HUES48 (cell line): ENCODE results near the gene RNF220.

Source experiments
- H3K27ac ChIP-seq: one replicate; pipeline ENCODE4 v1.7.0; 2013; ENCODE audit warnings: low read depth, low read length, inconsistent platforms
- H3K27me3 ChIP-seq: 2 replicates; pipeline ENCODE4 v1.6.1; 2013; ENCODE audit warnings: mild to moderate bottlenecking, low read length; ENCODE audit not compliant: control insufficient read depth, insufficient read depth
- H3K36me3 ChIP-seq: 2 replicates; pipeline ENCODE4 v1.6.1; 2013; ENCODE audit warnings: low read length; ENCODE audit not compliant: control insufficient read depth, insufficient read depth
- H3K4me1 ChIP-seq: 2 replicates; pipeline ENCODE4 v1.6.1; 2013; ENCODE audit warnings: mild to moderate bottlenecking, low read length; ENCODE audit not compliant: control insufficient read depth, insufficient read depth
- H3K4me3 ChIP-seq: 2 replicates; pipeline ENCODE4 v1.5.1; 2013; ENCODE audit warnings: mild to moderate bottlenecking, low read depth, low read length
- H3K9ac ChIP-seq: 2 replicates; pipeline ENCODE4 v1.6.1; 2013; ENCODE audit warnings: mild to moderate bottlenecking, low read depth, low read length, moderate library complexity
- H3K9me3 ChIP-seq: 2 replicates; pipeline ENCODE4 v1.6.1; 2013; ENCODE audit warnings: low read length; ENCODE audit not compliant: control insufficient read depth, insufficient read depth

Gene RNF220

DNA sequence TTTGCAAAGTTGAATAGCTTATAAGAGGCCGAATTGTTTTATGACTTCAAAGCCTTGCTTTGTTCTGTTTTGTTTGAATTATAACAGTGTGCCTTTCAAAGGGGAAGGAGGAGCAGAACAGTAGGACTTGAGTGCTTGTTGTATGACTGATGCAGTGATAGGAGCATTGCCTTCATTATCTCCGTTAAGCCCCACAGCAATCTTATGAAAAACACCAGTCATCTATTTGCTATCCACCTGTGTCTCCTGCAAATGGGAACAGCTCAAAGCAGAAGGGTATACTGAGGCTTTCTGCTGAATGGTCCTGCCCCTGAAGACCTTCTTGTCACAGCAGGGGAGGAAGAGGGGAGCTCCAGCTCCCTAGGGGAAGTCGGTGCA is 127.5 kb downstream of the RNF220 start:
- H3K36me3 ChIP-seq, result no peaks in the 10 kb centered on the region
- peaks cover 46% of the 10 kb centered on the region for H3K4me1 ChIP-seq
- no peak overlapping the region for H3K9ac ChIP-seq
- H3K4me3 ChIP-seq, result no peak overlapping the region
- H3K27ac ChIP-seq, result peak overlapping the region; percentile 59
- no peaks in the 10 kb centered on the region for H3K27me3 ChIP-seq
- H3K9me3 ChIP-seq, result no peaks in the 10 kb centered on the region

- Histone ChIP-seq H3K4me1 (peaks cover 59% of the 10 kb centered on the region), H3K9ac (no peak overlapping the region), H3K27ac (no peak overlapping the region), H3K27me3 (no peaks in the 10 kb centered on the region), H3K9me3 (no peaks in the 10 kb centered on the region), H3K36me3 (no peaks in the 10 kb centered on the region), H3K4me3 (no peak overlapping the region)
Measured at GRCh38 chr1:44534771-44535170, 129.7 kb downstream of the RNF220 start.

GRCh38 chr1:44536357-44537209 is 131.5 kb downstream of the RNF220 start:
- Histone ChIP-seq H3K27ac (no peak overlapping the region), H3K9ac (no peak overlapping the region), H3K4me1 (peaks cover 69% of the 10 kb centered on the region), H3K27me3 (no peaks in the 10 kb centered on the region), H3K36me3 (no peaks in the 10 kb centered on the region), H3K4me3 (peak overlapping the region; percentile 13; the same call in 1 of the 2 replicates), H3K9me3 (no peaks in the 10 kb centered on the region)

- H3K27me3 ChIP-seq, result no peaks in the 10 kb centered on the region
- H3K4me1 ChIP-seq, result peaks cover 69% of the 10 kb centered on the region
- no peaks in the 10 kb centered on the region for H3K9me3 ChIP-seq
- no peak overlapping the region for H3K9ac ChIP-seq
- no peak overlapping the region for H3K27ac ChIP-seq
- H3K36me3 ChIP-seq, result no peaks in the 10 kb centered on the region
- no peak overlapping the region for H3K4me3 ChIP-seq
Measured at GRCh38 chr1:44537538-44537937, 132.5 kb downstream of the RNF220 start.

DNA sequence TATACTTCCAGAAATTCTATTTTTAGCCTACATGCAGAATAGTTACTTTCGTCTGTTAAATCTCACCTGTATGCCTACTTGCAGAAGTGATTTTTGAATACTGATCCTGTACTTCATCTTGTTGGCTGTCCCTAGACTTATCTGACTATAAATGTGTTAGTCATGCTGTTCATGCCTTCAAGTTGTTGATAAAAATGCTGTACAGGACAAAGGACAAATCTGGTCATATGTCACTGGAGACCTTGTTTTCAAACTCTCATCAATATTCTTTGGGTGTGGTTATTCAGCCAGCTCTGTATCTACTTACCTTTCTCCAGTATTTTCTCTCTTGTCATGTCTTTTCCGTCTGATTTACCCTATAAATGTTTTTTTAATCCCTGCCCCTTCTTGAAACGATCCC is 132.9 kb downstream of the RNF220 start:
- no peaks in the 10 kb centered on the region for H3K9me3 ChIP-seq
- no peak overlapping the region for H3K27ac ChIP-seq
- peaks cover 68% of the 10 kb centered on the region for H3K4me1 ChIP-seq
- H3K9ac ChIP-seq, result no peak overlapping the region
- H3K4me3 ChIP-seq, result no peak overlapping the region
- H3K36me3 ChIP-seq, result no peaks in the 10 kb centered on the region
- H3K27me3 ChIP-seq, result no peaks in the 10 kb centered on the region

GRCh38 chr1:44539991-44540730 is 135.1 kb downstream of the RNF220 start:
- Histone ChIP-seq H3K4me3 (no peak overlapping the region), H3K4me1 (peaks cover 78% of the 10 kb centered on the region), H3K36me3 (no peaks in the 10 kb centered on the region), H3K9me3 (no peaks in the 10 kb centered on the region), H3K27me3 (peaks cover 13% of the 10 kb centered on the region), H3K27ac (no peak overlapping the region), H3K9ac (no peak overlapping the region)

DNA sequence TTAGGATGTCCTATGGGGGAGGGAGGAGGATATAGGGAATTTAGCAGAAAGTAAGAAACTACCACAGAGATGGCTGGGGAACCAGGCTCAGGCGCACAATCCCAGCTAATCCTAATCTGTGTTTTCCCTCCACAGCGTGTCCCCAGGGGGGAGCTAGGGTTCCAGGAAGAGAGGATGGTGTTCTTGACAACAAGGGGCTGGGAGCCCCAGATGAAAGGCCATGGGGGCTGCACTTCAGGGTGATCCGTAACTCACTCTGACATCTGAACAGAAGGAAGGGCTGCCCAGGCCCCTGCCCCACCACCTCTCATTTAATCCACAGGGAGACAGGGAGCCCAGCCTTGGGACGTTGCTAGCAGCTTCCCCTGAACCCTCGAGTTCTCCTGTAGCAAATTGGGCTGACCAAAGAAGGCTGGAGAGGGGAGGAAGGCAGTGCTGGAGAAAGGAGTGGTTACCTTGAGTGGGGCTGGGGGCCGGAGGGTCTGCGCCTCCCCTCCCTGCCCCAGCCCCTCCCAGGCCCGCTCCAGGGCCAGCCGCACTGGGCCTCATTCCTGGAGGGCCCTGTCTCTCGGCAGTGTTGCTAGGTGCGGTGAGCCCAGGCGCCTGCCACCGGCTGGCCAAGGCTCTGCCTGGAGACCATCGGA is 137.5 kb downstream of the RNF220 start:
- Histone ChIP-seq H3K36me3 (no peaks in the 10 kb centered on the region), H3K9me3 (no peaks in the 10 kb centered on the region), H3K27ac (peak overlapping the region; percentile 94), H3K27me3 (peaks cover 20% of the 10 kb centered on the region), H3K4me1 (peaks cover 58% of the 10 kb centered on the region), H3K9ac (peak overlapping the region; percentile 36), H3K4me3 (peak overlapping the region; percentile 35; the same call in 1 of the 2 replicates)

- H3K36me3 ChIP-seq, result no peaks in the 10 kb centered on the region
- peak overlapping the region; percentile 94 for H3K27ac ChIP-seq
- H3K27me3 ChIP-seq, result peaks cover 20% of the 10 kb centered on the region
- H3K9me3 ChIP-seq, result no peaks in the 10 kb centered on the region
- H3K4me3 ChIP-seq, result peak overlapping the region; percentile 54
- peaks cover 52% of the 10 kb centered on the region for H3K4me1 ChIP-seq
- 0 out of 2 replicates have a peak overlapping the region, but pooled peaks have one; percentile 12 for H3K9ac ChIP-seq
Measured at GRCh38 chr1:44543064-44543744, 138.1 kb downstream of the RNF220 start.

GRCh38 chr1:44543786-44544185 is 138.7 kb downstream of the RNF220 start:
- Histone ChIP-seq H3K36me3 (no peaks in the 10 kb centered on the region), H3K4me3 (peak overlapping the region; percentile 54; the same call in 1 of the 2 replicates), H3K27me3 (peaks cover 20% of the 10 kb centered on the region), H3K4me1 (peaks cover 51% of the 10 kb centered on the region), H3K27ac (peak overlapping the region; percentile 69), H3K9ac (0 out of 2 replicates have a peak overlapping the region, but pooled peaks have one; percentile 12), H3K9me3 (no peaks in the 10 kb centered on the region)

DNA sequence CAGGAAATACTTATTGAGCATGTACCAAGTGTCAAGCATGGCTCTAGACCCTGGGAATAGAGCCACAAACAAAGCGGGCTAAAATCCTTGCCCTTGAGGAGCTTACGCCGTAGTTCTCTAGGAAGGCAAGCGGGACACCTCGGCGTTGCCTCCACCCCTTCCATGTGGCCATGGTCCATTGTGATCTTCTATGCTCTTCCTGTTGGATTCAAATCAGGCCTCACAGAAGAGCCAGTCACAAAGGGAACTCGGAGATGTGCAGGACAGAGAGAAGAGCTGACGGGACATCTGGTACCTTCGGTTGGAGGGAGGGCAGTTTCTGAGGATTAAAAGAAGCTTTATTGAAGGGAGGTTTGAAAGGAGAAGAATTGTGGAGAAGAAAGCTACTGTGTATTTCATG is 139.9 kb downstream of the RNF220 start:
- Histone ChIP-seq H3K36me3 (no peaks in the 10 kb centered on the region), H3K9ac (no peak overlapping the region), H3K4me3 (no peak overlapping the region), H3K27ac (no peak overlapping the region), H3K9me3 (no peaks in the 10 kb centered on the region), H3K27me3 (peaks cover 20% of the 10 kb centered on the region), H3K4me1 (peaks cover 43% of the 10 kb centered on the region)
